IPS-18c (cell line): ENCODE measurements around the gene VN1R2.
"Not testable (repeated sequence)": the region's sequence is repeated elsewhere in the genome, so short reads cannot be mapped to it uniquely, and the experiment has no call there.

Experiments used
- H3K4me3 ChIP-seq: 2 replicates; pipeline ENCODE4 v1.7.0; 2013; ENCODE audit warnings: low read depth, mild to moderate bottlenecking, low read length, moderate library complexity; ENCODE audit not compliant: insufficient read depth
- H3K9me3 ChIP-seq: one replicate; pipeline ENCODE4 v1.6.1; 2013; ENCODE audit warnings: mild to moderate bottlenecking, low read length, moderate library complexity; ENCODE audit not compliant: control insufficient read depth, insufficient read depth

The VN1R2 gene

DNA sequence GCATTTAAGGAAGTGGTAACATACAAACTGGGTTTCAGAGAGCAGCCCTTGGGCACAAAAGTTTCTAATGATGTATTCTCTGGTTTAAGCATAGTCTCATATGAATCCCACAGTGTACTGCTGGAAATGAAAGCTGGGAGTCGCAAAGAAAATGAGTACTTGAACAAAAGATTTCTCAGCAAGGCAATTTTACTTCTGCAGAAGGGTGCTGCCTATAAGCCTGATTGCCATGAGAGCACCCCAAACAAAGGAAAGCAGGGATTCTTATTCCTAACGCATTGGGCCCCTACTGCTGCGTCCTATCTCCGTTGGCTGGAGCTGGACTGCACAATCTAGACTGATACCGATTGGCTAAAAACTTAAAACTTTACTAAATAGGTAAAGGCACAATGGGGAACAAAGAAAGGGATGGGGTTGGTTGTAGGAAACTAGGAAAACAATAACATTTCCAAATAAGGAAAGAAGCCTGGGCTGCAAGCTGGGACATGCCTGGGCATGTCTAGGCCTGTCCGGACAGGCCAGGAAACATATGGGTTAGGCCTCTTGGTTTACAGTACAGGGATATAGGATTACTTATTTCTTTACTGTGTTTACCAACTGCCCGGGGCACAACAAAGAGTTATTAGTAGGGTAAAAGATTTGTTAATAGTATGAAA, 36.8 kb downstream of the VN1R2 start:
- no peak overlapping the region for H3K4me3 ChIP-seq
- peaks cover 11% of the 10 kb centered on the region for H3K9me3 ChIP-seq

DNA sequence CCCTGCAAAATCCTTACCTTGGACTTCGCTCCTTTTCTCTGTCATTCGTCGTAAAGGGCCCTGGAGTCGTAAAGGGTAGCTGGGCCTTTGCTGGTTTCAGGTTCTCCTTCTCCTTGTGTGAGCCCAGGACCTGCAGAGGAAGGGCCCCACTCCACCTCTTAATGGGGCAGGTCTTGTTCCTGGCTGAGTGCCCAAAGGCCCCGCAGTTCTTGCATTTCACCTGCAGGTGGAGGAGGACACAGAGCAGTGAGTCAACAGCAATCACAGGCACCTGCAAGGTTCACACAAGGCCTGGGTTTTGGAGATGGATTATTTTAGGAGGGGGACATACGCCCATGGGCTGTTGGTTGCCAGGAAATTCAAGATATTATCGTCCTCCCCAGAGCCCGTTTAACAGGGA, 43.2 kb downstream of the VN1R2 start:
- H3K9me3 ChIP-seq: not testable (repeated sequence)

DNA sequence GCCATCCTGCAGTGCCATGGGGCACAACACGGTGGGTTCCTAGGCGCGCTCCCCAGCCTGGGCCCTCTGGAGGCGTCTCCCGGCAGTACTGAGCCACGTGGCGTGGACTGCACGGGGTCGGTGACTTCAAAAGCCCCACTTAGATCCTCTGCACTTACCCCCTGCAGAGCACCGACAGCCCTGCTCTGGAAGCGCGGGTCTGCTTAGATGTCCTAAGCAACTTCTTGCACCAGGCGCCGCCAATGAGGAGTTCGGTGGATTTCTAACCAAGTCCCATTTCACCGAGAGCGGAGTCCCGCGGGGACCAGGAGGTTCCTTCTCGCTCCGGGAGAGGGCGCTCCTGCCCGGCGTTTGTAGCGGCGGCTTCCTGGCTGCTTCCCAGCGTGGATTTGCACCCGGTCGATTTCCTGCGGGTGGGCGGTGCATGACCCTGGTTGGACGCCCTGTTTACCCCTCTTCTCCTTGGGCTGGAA, 50.3 kb downstream of the VN1R2 start:
- peaks cover 6% of the 10 kb centered on the region for H3K9me3 ChIP-seq
- peak overlapping the region; percentile 32; the same call in 1 of the 2 replicates for H3K4me3 ChIP-seq

More for the DNA sequence above, 43.2 kb downstream of the VN1R2 start:
- H3K4me3 ChIP-seq: not testable (repeated sequence)
